ENCODE results near the gene SRPX. TPM values are rescaled to one million over a fixed set of nuclear protein-coding genes. Genes with fewer than 3 reads are reported as not detected.

Gene SRPX
- total and polyA plus RNA-seq, 2 donors (not counting 1 experiment from before 2014, with no cell fraction given), result 0.59 TPM; not detected in 1

GRCh38 chrX:38247051-38247450 lies 26.4 kb upstream of the SRPX start:
- no peak overlapping the region for H3K9ac ChIP-seq (ENCODE audit: low read length)
- ATAC-seq (ENCODE audit: low read depth), result no peak
- H3K27me3 ChIP-seq (replicated peaks in 1 of 4; ENCODE audit: control extremely low read depth in 1 of 4, control insufficient read depth in 3 of 4, insufficient read depth in 4 of 4, low read length in 3 of 4), result no peaks in the 10 kb centered on the region
- no peaks in the 10 kb centered on the region for H3K27me3 Mint-ChIP-seq
- DNase-seq, result no peak
- no peaks in the 10 kb centered on the region for H3K36me3 ChIP-seq (replicated peaks in 1 of 2; ENCODE audit: control extremely low read depth in 1 of 2, control insufficient read depth in 1 of 2, extremely low read depth in 1 of 2, insufficient read depth in 2 of 2, low read length in 1 of 2)
- WGBS (ENCODE audit: insufficient coverage), result no CpG with 5 or more reads among the region's 2 CpGs
- ChIA-PET POLR2A (no interaction called here), CTCF (no interaction called here)
- H4K20me1 ChIP-seq (ENCODE audit: control insufficient read depth, insufficient read depth, low read length, poor library complexity, severe bottlenecking), result no peaks in the 10 kb centered on the region
- intact Hi-C loops (cut with micrococcal nuclease), result no loop called here
- no peak overlapping the region for H3K4me3 Mint-ChIP-seq
- no peaks in the 10 kb centered on the region for H3K4me1 Mint-ChIP-seq
- H3K9me3 Mint-ChIP-seq (ENCODE audit: insufficient read depth), result no peaks in the 10 kb centered on the region
- H3K4me2 ChIP-seq (replicated peaks; ENCODE audit: low read depth, low read length, poor library complexity, severe bottlenecking), result no peak overlapping the region
- H2AFZ ChIP-seq (ENCODE audit: insufficient read depth, low read depth, low read length, poor library complexity, severe bottlenecking), result no peak overlapping the region
- no peak for TF ChIP-seq EZH2 (IDR thresholded peaks at IDR 0.05; ENCODE audit: borderline replicate concordance, insufficient read depth, low read depth, low read length, poor library complexity, severe bottlenecking)
- no peak for TF ChIP-seq CTCF (IDR thresholded peaks at IDR 0.05)
- no peak overlapping the region for H3K27ac ChIP-seq (ENCODE audit: low read length in 2 of 2)
- H3K4me1 ChIP-seq (ENCODE audit: control insufficient read depth in 2 of 2, insufficient read depth in 2 of 2, low read length in 2 of 2), result no peaks in the 10 kb centered on the region
- H3K9me3 ChIP-seq (ENCODE audit: control extremely low read depth in 1 of 3, control insufficient read depth in 2 of 3, insufficient read depth in 1 of 3, low read length in 2 of 3), result no peaks in the 10 kb centered on the region
- H3K4me3 ChIP-seq (ENCODE audit: control extremely low read depth in 1 of 5, extremely low read depth in 1 of 5, insufficient read depth in 1 of 5, low read depth in 2 of 5, low read length in 4 of 5), result no peak overlapping the region
- no peaks in the 10 kb centered on the region for H3K79me2 ChIP-seq (ENCODE audit: control insufficient read depth, insufficient read depth, low read length)
- no peak overlapping the region for H3K27ac Mint-ChIP-seq

GRCh38 chrX:38240541-38240940 lies 19.9 kb upstream of the SRPX start:
- Histone ChIP-seq H3K4me3 (ENCODE audit: control extremely low read depth in 1 of 5, extremely low read depth in 1 of 5, insufficient read depth in 1 of 5, low read depth in 2 of 5, low read length in 4 of 5) (no peak overlapping the region), H3K9ac (ENCODE audit: low read length) (no peak overlapping the region), H3K27ac (ENCODE audit: low read length in 2 of 2) (no peak overlapping the region), H3K9me3 (ENCODE audit: control extremely low read depth in 1 of 3, control insufficient read depth in 2 of 3, insufficient read depth in 1 of 3, low read length in 2 of 3) (no peaks in the 10 kb centered on the region), H4K20me1 (ENCODE audit: control insufficient read depth, insufficient read depth, low read length, poor library complexity, severe bottlenecking) (no peaks in the 10 kb centered on the region), H3K27me3 (replicated peaks in 1 of 4; ENCODE audit: control extremely low read depth in 1 of 4, control insufficient read depth in 3 of 4, insufficient read depth in 4 of 4, low read length in 3 of 4) (no peaks in the 10 kb centered on the region), H3K36me3 (replicated peaks in 1 of 2; ENCODE audit: control extremely low read depth in 1 of 2, control insufficient read depth in 1 of 2, extremely low read depth in 1 of 2, insufficient read depth in 2 of 2, low read length in 1 of 2) (no peaks in the 10 kb centered on the region), H2AFZ (ENCODE audit: insufficient read depth, low read depth, low read length, poor library complexity, severe bottlenecking) (no peak overlapping the region), H3K4me1 (ENCODE audit: control insufficient read depth in 2 of 2, insufficient read depth in 2 of 2, low read length in 2 of 2) (no peaks in the 10 kb centered on the region), H3K4me2 (replicated peaks; ENCODE audit: low read depth, low read length, poor library complexity, severe bottlenecking) (no peak overlapping the region), H3K79me2 (ENCODE audit: control insufficient read depth, insufficient read depth, low read length) (no peaks in the 10 kb centered on the region)
- DNase-seq (no peak), ATAC-seq (ENCODE audit: low read depth) (no peak)
- ChIA-PET CTCF (no interaction called here), POLR2A (no interaction called here)
- WGBS (ENCODE audit: insufficient coverage), result no CpG with 5 or more reads among the region's 2 CpGs
- intact Hi-C loops (cut with micrococcal nuclease), result no loop called here
- peaks cover 6% of the 10 kb centered on the region for H3K27me3 Mint-ChIP-seq
- no peaks in the 10 kb centered on the region for H3K9me3 Mint-ChIP-seq (ENCODE audit: insufficient read depth)
- no peak overlapping the region for H3K27ac Mint-ChIP-seq
- TF ChIP-seq CTCF (IDR thresholded peaks at IDR 0.05) (no peak), EZH2 (IDR thresholded peaks at IDR 0.05; ENCODE audit: borderline replicate concordance, insufficient read depth, low read depth, low read length, poor library complexity, severe bottlenecking) (no peak)
- H3K4me1 Mint-ChIP-seq, result no peaks in the 10 kb centered on the region
- no peak overlapping the region for H3K4me3 Mint-ChIP-seq

Measured in B cell (primary cell).